ENCODE measurements around the gene SCRN1.
A peak's percentile ranks its signal among the peaks of the same experiment; 100 is the strongest.
"Not testable (repeated sequence)": the region's sequence is repeated elsewhere in the genome, so short reads cannot be mapped to it uniquely, and the experiment has no call there.

Gene SCRN1

DNA sequence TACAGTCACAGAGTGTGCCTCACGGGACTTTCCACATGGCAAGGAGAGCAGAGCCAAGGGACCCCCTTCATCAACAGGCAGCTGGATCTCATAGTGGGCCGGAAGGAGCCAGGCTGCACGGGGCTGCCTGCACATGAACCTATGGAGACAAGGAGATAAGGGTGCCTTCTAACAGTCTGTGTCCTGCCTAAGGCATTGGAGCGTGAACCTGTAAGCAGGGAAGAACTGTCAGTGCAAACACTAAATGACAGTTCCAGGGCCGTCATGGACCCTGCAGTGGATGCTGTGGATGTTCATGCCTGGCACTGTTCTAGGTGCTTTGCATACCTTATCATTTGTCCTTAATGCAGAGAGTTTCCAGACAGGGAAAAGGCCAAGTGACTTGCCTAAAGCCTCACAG is 97.4 kb downstream of the SCRN1 start:
- DNase-seq (ENCODE audit: low spot score): peak; percentile 45

DNA sequence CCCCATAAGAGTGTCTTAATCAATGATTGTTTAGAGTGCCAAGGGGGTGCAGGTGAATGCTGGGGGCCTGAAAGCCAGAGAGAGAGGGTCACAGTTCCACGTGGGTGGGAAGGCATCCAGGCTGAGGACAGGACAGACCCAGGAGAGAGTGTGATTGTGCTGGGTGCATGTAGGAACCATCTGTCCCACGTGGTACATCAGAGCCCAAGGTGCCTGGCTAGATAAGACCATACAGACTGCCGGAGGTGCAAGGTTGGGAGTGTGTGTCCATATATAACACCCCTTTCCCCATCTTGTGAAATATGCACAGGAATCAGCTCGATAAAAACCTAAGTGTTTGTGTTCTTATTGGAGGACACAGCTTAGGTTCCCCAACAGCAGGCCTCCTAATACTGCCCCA is 97.8 kb downstream of the SCRN1 start:
- no peak for DNase-seq (ENCODE audit: low spot score)

DNA sequence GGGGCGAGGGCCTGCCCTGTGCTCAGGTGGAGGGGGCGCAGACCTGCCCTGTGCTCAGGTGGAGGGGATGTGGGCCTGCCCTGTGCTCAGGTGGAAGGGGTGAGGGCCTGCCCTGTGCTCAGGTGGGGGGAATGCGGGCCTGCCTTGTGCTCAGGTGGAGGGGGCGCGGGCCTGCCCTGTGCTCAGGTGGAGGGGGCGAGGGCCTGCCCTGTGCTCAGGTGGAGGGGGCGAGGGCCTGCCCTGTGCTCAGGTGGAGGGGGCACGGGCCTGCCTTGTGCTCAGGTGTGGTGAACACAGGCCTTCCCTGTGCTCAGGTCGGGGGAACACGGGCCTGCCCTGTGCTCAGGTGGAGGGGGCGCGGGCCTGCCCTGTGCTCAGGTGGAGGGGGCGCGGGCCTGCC is 98.8 kb downstream of the SCRN1 start:
- not testable (repeated sequence) for DNase-seq (ENCODE audit: low spot score)

DNA sequence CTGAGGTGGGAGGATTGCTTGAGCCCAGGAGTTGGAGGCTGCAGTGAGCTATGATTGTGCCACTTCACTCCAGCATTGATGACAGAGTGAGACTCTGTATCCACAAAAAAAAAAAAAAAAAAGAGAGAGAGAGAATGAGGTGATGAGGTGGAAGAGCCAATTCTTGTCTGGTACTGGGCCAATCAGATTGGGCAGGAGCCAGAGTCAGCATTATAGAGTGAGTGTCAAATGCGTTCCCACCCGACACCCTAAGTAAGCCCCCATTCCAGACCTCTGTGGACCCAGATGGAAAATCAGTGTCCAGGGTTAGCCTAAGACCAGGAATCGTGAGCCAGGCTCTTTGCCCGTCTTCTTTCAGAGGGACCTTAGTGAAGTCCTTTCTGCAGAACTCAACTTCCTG is 99.3 kb downstream of the SCRN1 start:
- DNase-seq (ENCODE audit: low spot score): no peak

DNA sequence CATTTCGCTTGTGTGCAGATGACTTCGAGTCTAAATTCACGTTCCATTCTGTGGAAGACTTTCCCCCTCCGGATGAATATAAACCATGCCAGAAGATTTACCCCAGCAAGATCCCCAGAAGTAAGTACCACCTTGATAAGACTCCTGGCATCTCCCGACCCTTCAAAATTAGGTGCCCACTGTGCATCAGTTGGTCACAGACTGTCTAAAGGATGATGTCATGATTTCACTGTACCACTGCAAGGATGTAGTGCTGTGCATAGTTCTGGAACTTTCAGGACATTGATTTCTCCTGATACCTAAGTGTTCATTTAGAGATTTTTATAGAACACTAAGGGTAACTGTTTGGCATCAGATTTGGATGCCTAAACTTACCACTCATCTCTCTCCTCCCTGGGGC is 100.3 kb downstream of the SCRN1 start:
- no peak for DNase-seq (ENCODE audit: low spot score)

DNA sequence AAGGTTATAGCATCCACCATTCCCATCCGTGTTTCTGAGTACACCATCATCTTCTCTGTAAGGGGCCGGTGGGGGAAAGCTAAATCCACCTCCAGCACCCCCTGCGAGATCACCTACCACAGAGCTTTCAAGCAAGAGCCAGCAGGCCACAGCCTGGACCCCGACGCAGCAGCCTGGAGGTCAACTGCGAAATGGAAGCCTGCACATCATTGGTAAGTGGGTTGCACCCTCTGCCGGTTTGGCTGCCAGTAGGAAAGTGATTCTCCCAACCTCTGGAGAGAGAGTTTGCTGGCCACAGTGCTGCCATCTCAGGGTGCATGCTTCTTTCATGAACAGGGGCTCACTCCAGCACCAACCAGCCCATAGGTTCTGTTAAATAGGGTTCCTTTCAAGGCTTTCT is 101.6 kb downstream of the SCRN1 start:
- no peak for DNase-seq (ENCODE audit: low spot score)

DNA sequence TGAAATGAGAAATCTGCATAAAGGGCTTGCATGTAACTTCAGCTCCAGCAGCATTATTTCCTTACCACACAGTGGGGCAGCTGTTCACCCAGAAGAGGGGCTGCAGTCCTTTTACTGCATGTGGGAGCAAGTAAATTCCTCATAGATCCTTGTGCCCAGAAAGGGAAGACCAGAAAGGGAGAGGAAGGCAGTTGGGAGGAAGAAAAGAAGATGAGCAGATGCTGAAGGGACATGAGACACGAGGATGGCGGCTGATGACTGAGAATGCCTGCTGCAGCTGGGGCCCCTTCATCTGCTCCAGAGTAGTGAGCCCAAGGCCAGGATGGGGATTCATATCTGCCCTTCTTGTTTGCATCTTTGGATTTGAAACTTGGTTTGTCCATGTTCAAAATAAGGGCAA is 102.8 kb downstream of the SCRN1 start:
- DNase-seq (ENCODE audit: low spot score): no peak

GRCh38 chr7:29885626-29886025 is 104.0 kb downstream of the SCRN1 start:
- DNase-seq (ENCODE audit: low spot score): peak; percentile 69

GRCh38 chr7:29884399-29885272 is 105.0 kb downstream of the SCRN1 start:
- DNase-seq (ENCODE audit: low spot score): no peak

DNA sequence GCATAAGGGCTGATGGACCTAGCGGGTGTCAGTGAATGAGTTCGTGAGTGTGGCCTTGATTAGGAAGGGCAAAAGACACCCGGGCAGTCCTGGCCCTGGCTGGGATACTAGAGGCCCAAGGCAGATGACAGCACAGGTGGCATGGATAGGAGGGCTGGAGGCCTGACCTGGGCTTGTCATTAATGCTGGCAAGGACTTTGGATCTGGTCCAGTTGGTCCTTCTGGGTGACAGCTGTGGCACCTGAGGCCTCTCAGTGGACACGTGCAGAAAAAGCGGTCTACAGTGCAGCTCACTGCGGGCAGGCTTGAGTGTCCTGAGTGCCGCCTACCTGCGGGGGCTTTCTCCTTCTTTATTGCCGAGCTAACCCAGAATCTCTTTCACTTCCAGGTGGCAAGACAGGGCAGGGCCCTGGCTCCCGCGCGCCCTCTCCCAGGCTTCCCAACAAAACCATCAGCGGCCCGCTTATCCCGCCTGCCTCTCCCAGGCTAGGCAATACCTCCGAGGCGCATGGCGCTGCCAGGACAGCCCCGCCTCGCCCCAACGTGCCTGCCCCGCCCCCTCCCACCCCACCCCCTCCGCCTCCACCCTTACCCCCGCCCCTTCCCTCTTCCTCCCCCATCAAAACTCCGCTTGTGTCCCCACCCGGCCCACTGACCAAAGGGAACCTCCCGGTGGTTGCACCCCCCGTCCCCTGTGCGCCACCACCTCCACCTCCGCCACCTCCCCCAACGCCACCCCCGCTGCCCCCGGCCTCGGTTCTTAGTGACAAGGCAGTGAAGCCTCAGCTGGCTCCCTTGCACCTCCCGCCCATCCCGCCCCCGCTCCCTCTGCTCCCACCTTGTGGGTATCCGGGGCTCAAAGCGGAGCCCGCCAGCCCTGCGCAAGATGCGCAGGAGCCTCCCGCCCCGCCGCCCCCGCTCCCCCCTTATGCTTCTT is 105.9 kb downstream of the SCRN1 start:
- no peak for DNase-seq (ENCODE audit: low spot score)

GRCh38 chr7:29882481-29882880 is 107.1 kb downstream of the SCRN1 start:
- DNase-seq (ENCODE audit: low spot score): no peak

DNA sequence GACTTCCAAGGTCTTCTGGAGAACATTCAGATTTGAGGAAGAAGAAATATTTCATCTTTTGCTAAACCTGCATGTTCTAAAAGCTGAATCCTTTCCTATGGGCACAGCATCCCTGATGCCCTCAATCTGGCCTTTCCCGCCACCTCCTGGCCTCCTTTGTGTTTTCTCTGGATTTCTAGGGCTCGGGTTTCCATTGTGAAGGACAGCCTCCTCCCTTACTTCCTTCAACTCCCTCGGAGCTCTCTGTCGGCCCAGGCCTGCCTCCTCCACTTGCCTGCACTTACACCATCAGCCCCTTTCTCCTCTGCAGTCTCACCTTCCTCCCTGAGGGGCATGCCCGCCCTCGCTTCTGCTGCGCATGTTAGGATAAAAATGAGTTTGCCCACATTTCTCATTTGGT is 107.9 kb downstream of the SCRN1 start:
- no peak for DNase-seq (ENCODE audit: low spot score)

DNA sequence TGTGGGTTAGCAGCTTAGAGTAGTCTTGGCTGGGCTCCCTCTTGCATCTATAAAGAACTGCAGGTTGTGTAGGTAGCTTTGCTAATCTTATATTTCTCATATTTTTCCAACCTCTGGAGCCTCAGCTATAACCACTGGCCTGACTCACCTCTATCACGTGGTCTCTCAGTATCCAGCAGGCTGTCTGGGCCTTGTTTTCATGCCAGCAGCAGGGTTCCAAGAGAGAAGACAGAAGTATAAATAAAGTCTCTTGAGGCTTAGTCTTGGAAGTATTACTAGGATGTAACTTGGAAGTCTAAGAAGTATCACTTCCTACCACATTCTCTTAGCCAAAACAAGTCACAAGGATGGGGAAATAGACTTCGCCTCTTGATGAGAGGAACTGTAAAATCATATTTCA is 110.0 kb downstream of the SCRN1 start:
- no peak for DNase-seq (ENCODE audit: low spot score)

- peak; percentile 27 for DNase-seq (ENCODE audit: low spot score)
These were observed 111.4 kb downstream of the SCRN1 start for GRCh38 chr7:29878081-29878688.

DNA sequence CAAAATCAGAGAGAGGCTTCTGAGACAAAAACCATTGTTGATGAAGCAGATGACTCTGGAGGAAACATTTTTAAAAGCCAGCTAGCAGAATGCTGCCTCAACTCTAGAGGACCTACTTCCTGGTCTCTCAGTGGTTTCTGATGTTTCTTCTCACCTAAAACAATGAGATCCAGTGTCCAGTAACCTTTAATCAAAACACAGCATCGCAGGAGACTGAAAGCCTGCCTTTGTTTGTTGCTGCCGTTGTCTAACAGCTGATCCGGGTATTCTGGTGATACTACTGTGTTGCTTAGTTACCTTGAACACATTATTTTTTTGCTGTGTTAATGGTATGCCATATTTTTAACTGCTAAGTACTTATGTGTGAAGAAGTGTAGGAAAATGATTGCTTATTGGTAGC is 112.4 kb downstream of the SCRN1 start:
- DNase-seq (ENCODE audit: low spot score): no peak

DNA sequence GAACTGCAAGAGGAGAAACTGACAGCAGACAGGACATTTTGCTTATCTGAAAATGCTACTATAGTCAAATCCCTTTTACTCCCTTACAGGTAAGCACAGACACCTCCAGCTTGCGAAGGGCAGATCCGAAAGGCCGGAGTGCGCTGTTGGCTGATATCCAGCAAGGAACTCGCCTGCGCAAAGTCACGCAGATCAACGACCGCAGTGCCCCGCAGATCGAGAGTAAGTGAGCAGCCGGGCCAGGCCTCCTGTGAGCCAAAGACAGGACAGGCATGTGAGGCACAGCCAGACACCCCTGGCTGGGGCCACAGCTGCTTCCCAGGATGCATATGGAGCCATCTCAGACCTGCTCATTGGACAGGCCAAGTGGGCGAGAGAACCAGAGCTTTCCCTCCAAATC is 113.9 kb downstream of the SCRN1 start:
- no peak for DNase-seq (ENCODE audit: low spot score)

DNA sequence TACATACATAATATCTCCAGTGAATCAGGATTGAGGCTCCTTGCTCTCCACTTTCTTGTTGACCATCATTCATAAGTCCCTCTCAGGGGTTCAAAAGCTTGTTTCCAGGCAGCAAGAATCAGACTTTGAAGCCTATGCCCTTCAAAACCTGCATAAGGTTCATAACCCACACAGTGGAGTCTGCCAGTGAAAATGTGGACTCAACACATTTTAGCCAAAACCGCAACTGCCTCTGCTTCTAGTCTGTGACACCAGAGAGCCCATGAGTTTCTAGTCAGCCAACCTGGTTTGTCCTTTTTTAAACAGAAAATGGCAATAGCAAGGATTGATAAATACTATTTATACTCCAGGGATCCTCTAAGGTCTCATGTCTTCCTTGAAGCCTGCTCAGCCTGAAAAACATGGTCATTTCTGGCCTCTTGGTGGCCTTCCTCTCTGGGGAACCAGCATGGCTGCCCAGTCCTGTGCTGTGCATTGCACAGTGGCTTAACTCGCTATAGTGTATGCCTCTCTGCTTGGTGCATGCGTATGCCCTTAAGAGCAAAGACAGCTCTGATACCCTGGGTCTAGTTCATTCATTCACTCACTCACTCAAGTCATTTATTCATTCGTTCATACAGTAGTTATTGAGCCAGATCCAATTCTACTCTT is 115.8 kb downstream of the SCRN1 start:
- no peak for DNase-seq (ENCODE audit: low spot score)

DNA sequence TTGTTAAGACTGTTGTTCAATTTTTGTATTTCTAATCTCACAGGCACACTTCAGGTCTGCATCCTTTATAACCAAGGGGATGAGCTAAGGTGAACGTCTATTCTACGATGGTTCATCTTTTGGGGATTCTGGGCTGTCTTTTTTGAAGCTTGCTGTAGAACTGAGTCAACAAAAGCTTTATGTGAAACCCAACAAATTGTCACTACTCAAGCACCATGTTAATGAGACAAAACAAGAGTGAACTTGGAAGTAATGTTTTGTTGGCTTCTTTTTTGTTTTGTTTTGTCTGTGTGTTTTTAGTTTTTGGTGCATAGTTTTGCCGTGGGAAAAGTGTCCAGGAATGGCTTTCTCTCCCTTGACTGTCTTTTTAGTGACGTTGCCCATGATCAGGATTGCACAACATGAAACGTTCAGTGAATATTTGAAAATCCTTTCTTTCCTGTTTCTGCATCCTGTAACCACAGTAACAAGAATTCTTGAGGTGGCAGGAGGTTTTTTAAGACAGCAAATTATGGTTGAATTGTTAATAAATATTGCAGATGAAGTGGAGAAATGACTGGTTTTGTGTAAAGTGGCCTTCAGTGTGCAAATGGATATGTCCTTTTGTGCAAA is 117.7 kb downstream of the SCRN1 start:
- DNase-seq (ENCODE audit: low spot score): no peak
